CD4-positive, alpha-beta T cell (primary cell): Measurements from ENCODE around the gene ATP8A2. TPM values are rescaled to one million over a fixed set of nuclear protein-coding genes. Genes with fewer than 3 reads are reported as not detected.

Experiments used
- ATAC-seq: fragments of 200-7000 bp; cut with Tn5 transposase; one replicate; pipeline ENCODE4 v1.10.0; 2022; ENCODE audit warnings: mild to moderate bottlenecking; ENCODE audit not compliant: poor library complexity
- CTCF ChIA-PET: fragments of 350-600 bp; sonication (Branson Sonifier 250); formaldehyde crosslinking; loops from one replicate; lab custom pipeline; 2021; ENCODE audit warnings: antibody characterized with exemption, inconsistent platforms; lab: Charles Lee
- POLR2A ChIA-PET: fragments of 350-600 bp; sonication (Branson Sonifier 250); formaldehyde crosslinking; loops from one replicate; lab custom pipeline; 2021; ENCODE audit warnings: antibody characterized with exemption, inconsistent platforms; lab: Charles Lee
- DNase-seq, 14 experiments: peaks; one replicate each; pipeline ENCODE4 v3.0.0-alpha.2; 2013 to 2020; ENCODE audit warnings: mixed read lengths in 2 of 14
- H3K27ac ChIP-seq, 2 donors: one replicate each; pipeline versions ENCODE4 v1.5.1 to v1.7.0; 2013; ENCODE audit warnings: low read length in 2 of 2, low read depth in 1 of 2, mild to moderate bottlenecking in 1 of 2
- H3K27me3 ChIP-seq, 2 experiments: 1 replicate in 1 of 2; 2 replicates in 1 of 2; pipeline versions ENCODE4 v1.6.1 to v1.7.0; 2013; ENCODE audit warnings: low read length in 2 of 2, control low read depth in 1 of 2, mild to moderate bottlenecking in 1 of 2, moderate library complexity in 1 of 2; ENCODE audit not compliant: insufficient read depth in 2 of 2, control insufficient read depth in 1 of 2
- H3K36me3 ChIP-seq: one replicate; pipeline ENCODE4 v1.6.1; 2013; ENCODE audit warnings: low read length, control low read depth; ENCODE audit not compliant: insufficient read depth
- H3K4me1 ChIP-seq: one replicate; pipeline ENCODE4 v1.6.1; 2013; ENCODE audit warnings: low read length, control low read depth; ENCODE audit not compliant: insufficient read depth
- H3K4me3 ChIP-seq: one replicate; pipeline ENCODE4 v1.5.1; 2013; ENCODE audit warnings: mild to moderate bottlenecking, low read length, moderate library complexity
- H3K9me3 ChIP-seq, 2 experiments: 1 replicate in 1 of 2; 2 replicates in 1 of 2; pipeline versions ENCODE4 v1.6.1 to v1.7.0; 2013; ENCODE audit warnings: low read length in 2 of 2, mild to moderate bottlenecking in 2 of 2, control low read depth in 1 of 2, moderate library complexity in 1 of 2; ENCODE audit not compliant: control insufficient read depth in 1 of 2, insufficient read depth in 1 of 2
- H3K27ac Mint-ChIP-seq: one replicate; pipeline ENCODE4 v1.8.0; 2020; ENCODE audit warnings: mixed read lengths
- H3K27me3 Mint-ChIP-seq: one replicate; pipeline ENCODE4 v1.8.0; 2021; ENCODE audit warnings: mixed read lengths
- H3K36me3 Mint-ChIP-seq: one replicate; pipeline ENCODE4 v1.8.0; 2021; ENCODE audit warnings: low read depth, mixed read lengths
- H3K4me1 Mint-ChIP-seq: one replicate; pipeline ENCODE4 v1.8.0; 2021; ENCODE audit warnings: low read depth, mixed read lengths
- H3K4me3 Mint-ChIP-seq: one replicate; pipeline ENCODE4 v1.8.0; 2020; ENCODE audit warnings: mild to moderate bottlenecking, mixed read lengths
- H3K9me3 Mint-ChIP-seq: one replicate; pipeline ENCODE4 v1.8.0; 2020; ENCODE audit warnings: mixed read lengths
- CTCF ChIP-seq: fragments of 200-600 bp; IDR thresholded peaks from one replicate; pipeline ENCODE4 v1.8.0; 2022; ENCODE audit warnings: antibody characterized with exemption, mild to moderate bottlenecking
- intact Hi-C, 2 experiments: fragments of 100-400 bp; cut with DNase I in 1 of 2; cut with micrococcal nuclease in 1 of 2; formaldehyde crosslinking; loops; one replicate each; pipeline versions ENCODE4 v1.15.1 to v1.9.0; 2023 to 2025; cut with DNase I, micrococcal nuclease
- total RNA-seq, 174 experiments: library from RNA in 2 of 174; stranded (reverse) in 2 of 174; gene quantifications; one replicate each; pipeline ENCODE4 v1.2.3 and lab custom pipeline; 2021 to 2026

ATP8A2 gene
- total RNA-seq, 2 experiments from 2014 or later: 0.22 to 0.36 TPM

GRCh38 chr13:25827831-25828465, 456.2 kb downstream of the ATP8A2 start:
- Mint-ChIP-seq H3K27me3 (no peaks in the 10 kb centered on the region), H3K9me3 (no peaks in the 10 kb centered on the region), H3K4me1 (no peaks in the 10 kb centered on the region), H3K4me3 (no peak overlapping the region), H3K36me3 (no peaks in the 10 kb centered on the region), H3K27ac (no peak overlapping the region)
- TF ChIP-seq CTCF: no peak
- Histone ChIP-seq H3K27ac (no peak overlapping the region), H3K36me3 (no peaks in the 10 kb centered on the region), H3K27me3 (no peaks in the 10 kb centered on the region), H3K4me1 (no peaks in the 10 kb centered on the region), H3K9me3 (no peaks in the 10 kb centered on the region), H3K4me3 (no peak overlapping the region)
- intact Hi-C loops: loop anchor here (2.0 to 10.0 kb wide), 2 partner anchors 235 to 253 kb away; no protein-coding TSS in a partner anchor
- DNase-seq (no peak), ATAC-seq (no peak)
- POLR2A ChIA-PET: no interaction called here
- CTCF ChIA-PET: no interaction called here

- Histone ChIP-seq H3K4me3 (no peak overlapping the region), H3K4me1 (no peaks in the 10 kb centered on the region), H3K36me3 (no peaks in the 10 kb centered on the region), H3K27me3 (no peaks in the 10 kb centered on the region), H3K9me3 (no peaks in the 10 kb centered on the region), H3K27ac (no peak overlapping the region)
- Mint-ChIP-seq H3K9me3 (no peaks in the 10 kb centered on the region), H3K4me1 (no peaks in the 10 kb centered on the region), H3K4me3 (no peak overlapping the region), H3K27ac (no peak overlapping the region), H3K27me3 (no peaks in the 10 kb centered on the region), H3K36me3 (no peaks in the 10 kb centered on the region)
- ATAC-seq (no peak), DNase-seq (no peak)
- intact Hi-C loops: no loop called here
- no peak for TF ChIP-seq CTCF
- ChIA-PET CTCF (no interaction called here), POLR2A (no interaction called here)
Observed at GRCh38 chr13:25833761-25834160, 462.0 kb downstream of the ATP8A2 start.

DNA sequence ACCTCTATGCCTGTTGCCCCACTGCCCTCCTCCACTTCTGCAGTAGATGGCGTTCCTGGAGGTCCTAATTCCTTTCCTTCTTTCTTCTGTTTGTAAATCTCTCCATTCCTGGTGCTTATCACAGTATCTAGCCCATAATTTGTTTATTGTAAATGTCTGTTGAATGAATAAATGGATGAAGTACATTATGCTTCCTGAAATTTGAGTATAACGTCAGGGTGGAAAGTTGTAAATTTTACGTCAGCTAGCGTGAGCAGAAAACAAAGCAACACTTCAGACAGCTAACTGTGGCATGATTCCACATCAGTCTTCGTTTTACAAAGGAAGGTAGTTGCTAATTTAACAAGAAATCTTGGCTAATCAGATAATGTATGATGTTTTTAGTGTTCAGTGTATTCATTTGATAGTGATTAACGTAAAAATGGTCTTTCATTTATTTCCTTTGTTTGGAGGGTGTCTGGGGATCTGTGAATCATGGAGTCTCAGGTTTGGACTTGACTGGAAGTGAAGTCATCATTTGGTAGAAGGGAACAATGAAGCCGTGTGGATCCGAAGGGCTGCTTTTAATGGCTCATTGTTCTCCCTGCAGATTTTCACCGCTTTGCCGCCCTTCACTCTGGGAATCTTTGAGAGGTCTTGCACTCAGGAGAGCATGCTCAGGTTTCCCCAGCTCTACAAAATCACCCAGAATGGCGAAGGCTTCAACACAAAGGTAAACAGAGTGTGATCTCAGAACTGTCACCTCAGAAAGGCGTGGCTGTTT, 465.0 kb downstream of the ATP8A2 start:
- Mint-ChIP-seq H3K4me3 (no peak overlapping the region), H3K4me1 (no peaks in the 10 kb centered on the region), H3K36me3 (no peaks in the 10 kb centered on the region), H3K9me3 (no peaks in the 10 kb centered on the region), H3K27ac (no peak overlapping the region), H3K27me3 (no peaks in the 10 kb centered on the region)
- ChIA-PET CTCF (interaction anchor here (0.7 to 1.1 kb wide), 2 partner anchors 65 to 551 kb away, joined by 3 read pairs; no protein-coding TSS in a partner anchor), POLR2A (no interaction called here)
- ATAC-seq (no peak), DNase-seq (no peak)
- no peaks in the 10 kb centered on the region for H3K27me3 ChIP-seq
- no peak for TF ChIP-seq CTCF
- no peaks in the 10 kb centered on the region for H3K9me3 ChIP-seq
- intact Hi-C loops: no loop called here
- H3K4me3 ChIP-seq: no peak overlapping the region
- H3K4me1 ChIP-seq: no peaks in the 10 kb centered on the region
- no peaks in the 10 kb centered on the region for H3K36me3 ChIP-seq
- H3K27ac ChIP-seq: no peak overlapping the region
